Small intestine (tissue), 7 donors: ENCODE measurements around the gene NDFIP2. TPM values are rescaled to one million over a fixed set of nuclear protein-coding genes. Genes with fewer than 3 reads are reported as not detected.

ENCODE experiments used
- DNase-seq, 2 donors: peaks; one replicate each; pipeline versions ENCODE4 v3.0.0 to v3.0.0-alpha.2; 2013
- FAIRE-seq: peaks from 2 replicates; lab custom pipeline; 2012; peaks lifted over from hg19 to GRCh38; lab: Jason Lieb, UNC
- H3K27ac ChIP-seq, 3 donors: one replicate each; pipeline ENCODE4 v1.5.1; 2013; ENCODE audit warnings: low read length in 2 of 3, mild to moderate bottlenecking in 2 of 3, control low read depth in 1 of 3, inconsistent platforms in 1 of 3, low read depth in 1 of 3, moderate library complexity in 1 of 3
- H3K27me3 ChIP-seq, 3 donors: one replicate each; pipeline ENCODE4 v1.6.1; 2013; ENCODE audit warnings: low read length in 3 of 3, inconsistent platforms in 1 of 3; ENCODE audit not compliant: control insufficient read depth in 3 of 3, insufficient read depth in 3 of 3
- H3K36me3 ChIP-seq, 3 donors: one replicate each; pipeline ENCODE4 v1.6.1; 2013; ENCODE audit warnings: low read length in 3 of 3, inconsistent platforms in 1 of 3, low read depth in 1 of 3, mild to moderate bottlenecking in 1 of 3, moderate library complexity in 1 of 3; ENCODE audit not compliant: control insufficient read depth in 3 of 3, insufficient read depth in 2 of 3
- H3K4me1 ChIP-seq, 3 donors: one replicate each; pipeline ENCODE4 v1.6.1; 2013; ENCODE audit warnings: low read length in 2 of 3, inconsistent platforms in 1 of 3, low read depth in 1 of 3, mild to moderate bottlenecking in 1 of 3, moderate library complexity in 1 of 3; ENCODE audit not compliant: control insufficient read depth in 3 of 3, insufficient read depth in 2 of 3
- H3K4me3 ChIP-seq, 3 donors: one replicate each; pipeline ENCODE4 v1.5.1; 2013; ENCODE audit warnings: low read length in 3 of 3, control low read depth in 1 of 3, inconsistent platforms in 1 of 3, low read depth in 1 of 3, mild to moderate bottlenecking in 1 of 3, moderate library complexity in 1 of 3
- H3K9me3 ChIP-seq, 2 donors: one replicate each; pipeline ENCODE4 v1.6.1; 2013; ENCODE audit warnings: low read depth in 1 of 2, low read length in 1 of 2; ENCODE audit not compliant: control insufficient read depth in 2 of 2, insufficient read depth in 1 of 2
- WGBS, 3 donors: extraction: QIAGEN DNeasy Blood & Tissue Kit; methylation state at CpG; one replicate each; pipeline ENCODE4 v1.1.7; 2013; 5-methylcytosine and 5-hydroxymethylcytosine counted together
- polyA plus RNA-seq, 4 donors: library from polyadenylated mRNA; stranded (reverse) in 3 of 4; unstranded in 1 of 4; fragments of 200-250 nt in 3 of 4; fragments of 120-200 nt in 1 of 4; gene quantifications; one replicate each; pipeline versions ENCODE4 v1.2.1 to v1.2.3, GENCODE V29; 2013
- donor health status: healthy with polysubstance abuse.
- donor health status: control.
- donor health status: control.
- donor health status: Bipolar disorder and iron deficiency.
- donor health status: healthy.

NDFIP2 gene
- polyA plus RNA-seq, 4 donors, result 34.6 to 96.9 (median 48.1) TPM

DNA sequence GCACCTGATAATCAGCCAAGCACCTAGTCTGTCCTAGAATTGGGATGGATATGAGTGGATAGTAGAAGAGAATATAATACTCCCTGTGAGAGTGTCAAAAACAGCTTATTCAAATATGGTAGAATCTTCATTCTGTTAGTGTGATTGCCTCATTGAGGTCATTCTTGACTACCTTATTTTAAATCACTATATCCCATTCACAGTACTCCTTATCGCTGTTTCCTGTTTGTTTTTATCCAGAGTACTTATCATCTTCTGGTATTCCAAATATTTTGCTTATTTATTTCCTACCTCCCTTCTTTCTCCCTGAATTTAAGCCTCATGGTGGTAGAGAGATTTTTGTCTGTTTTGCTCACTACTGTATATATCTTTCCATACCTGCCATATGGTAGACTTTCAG lies 9.9 kb downstream of the NDFIP2 start:
- Histone ChIP-seq H3K27me3 (no peaks in the 10 kb centered on the region), H3K27ac (no peak overlapping the region), H3K9me3 (no peaks in the 10 kb centered on the region), H3K4me3 (no peak overlapping the region), H3K4me1 (peaks cover 0 to 12% (median 8%) of the 10 kb centered on the region in 3 donors), H3K36me3 (no peaks in the 10 kb centered on the region)
- 82 to 97% (median 83%) methylated on average over 1 of the region's 1 CpG for WGBS, 3 donors
- DNase-seq (no peak), FAIRE-seq (no peak)

DNA sequence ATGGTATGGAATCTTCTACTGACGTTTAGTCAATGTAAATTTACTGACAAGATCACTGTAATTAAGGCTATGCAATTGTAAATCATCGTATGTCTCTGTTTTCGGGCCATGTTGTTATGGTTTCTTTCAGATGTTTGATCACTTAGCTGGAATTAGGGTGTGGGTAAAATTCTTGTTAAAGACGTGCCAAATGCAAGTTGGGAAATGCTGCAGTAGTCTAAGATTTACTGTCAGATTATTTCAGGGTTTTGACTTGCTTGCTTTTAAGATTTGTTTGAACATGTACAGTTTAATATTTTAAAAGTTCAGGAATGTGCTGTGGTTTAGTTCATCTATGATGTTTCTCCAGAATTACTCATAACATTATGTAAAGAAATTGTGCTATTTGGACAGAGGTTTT lies 10.8 kb downstream of the NDFIP2 start:
- DNase-seq, result no peak
- no peak for FAIRE-seq

DNA sequence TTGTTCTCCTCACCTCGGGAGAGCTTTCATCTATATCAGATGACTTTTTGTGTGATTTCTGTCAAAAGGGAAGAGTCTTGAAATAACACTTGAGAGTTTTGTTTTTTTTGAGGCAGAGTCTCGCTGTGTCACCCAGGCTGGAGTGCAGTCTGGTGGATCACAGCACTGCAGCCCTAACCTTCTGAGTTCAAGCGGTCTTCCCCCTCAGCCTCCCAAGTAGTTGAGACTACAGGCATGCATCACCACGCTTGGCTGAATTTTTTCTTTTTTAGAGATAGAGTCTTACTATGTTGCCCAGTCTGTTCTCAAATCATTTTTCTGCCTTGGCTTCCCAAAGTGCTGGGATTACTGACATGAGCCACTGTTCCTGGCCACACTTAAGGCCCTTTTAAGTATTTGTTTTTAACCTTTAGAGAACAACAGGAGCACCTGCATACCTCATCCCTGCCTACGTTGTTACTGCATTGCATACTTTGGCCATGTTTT lies 11.4 kb downstream of the NDFIP2 start:
- Histone ChIP-seq H3K4me1 (peaks cover 0 to 8% (median 2%) of the 10 kb centered on the region in 3 donors), H3K4me3 (no peak overlapping the region), H3K27ac (peak overlapping the region in 1 of 3 donors; percentile 20), H3K9me3 (no peaks in the 10 kb centered on the region), H3K27me3 (no peaks in the 10 kb centered on the region), H3K36me3 (no peaks in the 10 kb centered on the region)
- FAIRE-seq, result no peak
- 59 to 72% (median 63%) methylated on average over 5 of the region's 5 CpGs for WGBS, 3 donors
- no peak for DNase-seq

More for the DNA sequence above, 10.8 kb downstream of the NDFIP2 start:
- Histone ChIP-seq H3K36me3 (no peaks in the 10 kb centered on the region), H3K9me3 (no peaks in the 10 kb centered on the region), H3K27me3 (no peaks in the 10 kb centered on the region), H3K4me3 (no peak overlapping the region), H3K27ac (no peak overlapping the region), H3K4me1 (peaks cover 0 to 8% (median 3%) of the 10 kb centered on the region in 3 donors)
- WGBS, 3 donors, result 33 to 48% (median 35%) methylated on average over 4 of the region's 4 CpGs

DNA sequence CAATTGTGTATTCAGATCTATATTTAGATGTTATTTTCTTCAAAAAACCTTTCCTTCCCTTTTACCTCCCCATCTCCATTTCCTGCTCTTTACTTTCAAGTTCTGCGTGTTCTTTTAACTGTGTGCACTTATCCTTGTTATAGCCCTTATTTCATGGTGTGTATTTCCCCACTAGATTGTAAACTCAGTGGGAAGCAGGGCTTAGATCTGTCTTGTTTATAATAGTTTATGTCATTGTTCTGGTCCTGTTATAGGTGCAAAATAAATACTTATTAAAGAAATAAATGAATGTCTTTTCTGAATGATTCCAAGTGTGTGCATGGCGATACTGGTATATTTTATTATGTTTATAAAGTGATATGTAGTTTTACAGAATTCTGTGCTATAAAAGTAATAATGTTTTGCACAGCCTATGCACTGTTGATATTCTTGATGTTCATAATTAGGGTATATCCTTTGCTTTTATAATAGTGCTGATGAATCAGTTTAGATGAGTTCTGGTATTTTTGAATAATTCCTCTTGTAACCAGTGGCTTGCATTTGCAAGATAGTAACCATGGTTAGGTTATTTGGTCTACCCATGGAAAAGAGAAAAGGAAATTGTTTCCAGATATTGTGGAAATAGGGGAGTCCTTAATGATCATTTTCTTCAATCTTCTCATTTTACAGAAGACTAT lies 12.1 kb downstream of the NDFIP2 start:
- no peak overlapping the region for H3K4me3 ChIP-seq
- H3K36me3 ChIP-seq, result no peaks in the 10 kb centered on the region
- no peaks in the 10 kb centered on the region for H3K27me3 ChIP-seq
- no peak overlapping the region for H3K27ac ChIP-seq
- FAIRE-seq, result no peak
- H3K9me3 ChIP-seq, result no peaks in the 10 kb centered on the region
- no peak for DNase-seq
- H3K4me1 ChIP-seq, result peaks cover 0 to 8% (median 2%) of the 10 kb centered on the region in 3 donors
- WGBS, 3 donors, result 89 to 98% (median 93%) methylated on average over 2 of the region's 2 CpGs

DNA sequence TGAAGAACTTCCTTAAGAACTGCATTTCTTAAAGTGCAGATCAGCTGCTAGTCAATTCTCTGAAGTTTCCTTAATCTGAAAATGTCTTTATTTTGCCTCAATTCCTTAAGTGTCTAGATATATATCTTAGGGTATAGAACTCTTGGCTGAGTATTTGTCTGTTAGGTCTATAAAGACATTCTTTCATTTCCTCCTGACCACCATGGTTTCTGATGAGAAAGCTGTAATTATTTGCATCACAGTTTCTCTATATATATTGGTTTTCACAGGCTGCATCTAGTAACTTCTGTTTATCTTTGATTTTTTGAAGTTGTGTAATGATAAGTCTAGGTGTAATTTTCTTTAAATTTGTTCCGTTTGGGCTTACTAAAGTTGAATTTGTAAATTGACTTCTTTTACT lies 15.2 kb downstream of the NDFIP2 start:
- no peak for DNase-seq
- Histone ChIP-seq H3K9me3 (no peaks in the 10 kb centered on the region), H3K4me1 (peaks cover 0 to 5% (median 0%) of the 10 kb centered on the region in 3 donors), H3K27me3 (no peaks in the 10 kb centered on the region), H3K36me3 (no peaks in the 10 kb centered on the region), H3K4me3 (no peak overlapping the region), H3K27ac (no peak overlapping the region)
- no peak for FAIRE-seq
- WGBS, 3 donors, result 77 to 89% (median 81%) methylated on average over 1 of the region's 1 CpG

DNA sequence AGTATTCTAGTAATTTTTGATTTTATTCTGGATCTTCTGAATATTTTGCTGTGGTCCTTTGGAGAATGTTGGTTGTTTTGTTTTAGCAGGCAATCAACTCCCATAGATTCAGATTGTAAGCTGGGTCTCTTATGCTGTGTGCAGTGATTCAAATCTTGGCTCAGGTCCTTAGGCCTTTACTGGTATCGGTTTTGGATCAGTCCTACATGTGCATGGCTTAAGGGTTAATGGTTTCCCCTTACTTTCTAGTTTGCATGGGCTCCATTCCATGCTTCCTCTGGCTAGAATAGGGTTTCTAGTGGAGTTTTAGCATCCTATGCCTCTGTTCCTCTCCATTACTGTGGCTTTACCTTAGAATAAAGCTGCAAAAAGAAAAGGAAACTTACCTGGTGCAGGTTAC lies 16.1 kb downstream of the NDFIP2 start:
- Histone ChIP-seq H3K4me1 (peaks cover 0 to 3% (median 0%) of the 10 kb centered on the region in 3 donors), H3K9me3 (no peaks in the 10 kb centered on the region), H3K4me3 (no peak overlapping the region), H3K36me3 (no peaks in the 10 kb centered on the region), H3K27ac (no peak overlapping the region), H3K27me3 (no peaks in the 10 kb centered on the region)
- 60 to 91% (median 76%) methylated on average over 1 of the region's 1 CpG for WGBS, 3 donors
- no peak for DNase-seq
- FAIRE-seq, result no peak

DNA sequence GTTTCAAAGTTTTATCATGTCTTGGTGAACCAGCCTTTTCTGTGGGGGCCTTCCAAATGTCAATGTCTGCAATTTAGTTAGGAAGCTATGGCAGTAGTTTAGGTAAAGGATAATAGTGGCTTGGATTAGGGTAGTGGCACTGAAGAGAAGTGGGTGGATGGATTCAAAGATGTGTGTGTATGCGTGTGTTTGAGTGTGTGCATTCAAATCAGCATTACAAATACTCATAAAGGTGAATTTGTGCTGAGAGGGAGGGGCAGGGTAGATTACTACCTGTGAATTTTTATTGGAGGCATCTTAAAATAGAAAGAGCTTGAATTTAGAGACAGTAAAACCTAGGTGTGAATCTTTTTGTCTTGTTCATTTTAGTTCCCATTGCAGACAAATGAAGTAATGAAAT lies 16.9 kb downstream of the NDFIP2 start:
- Histone ChIP-seq H3K27ac (no peak overlapping the region), H3K4me1 (no peaks in the 10 kb centered on the region), H3K4me3 (no peak overlapping the region), H3K27me3 (no peaks in the 10 kb centered on the region), H3K9me3 (no peaks in the 10 kb centered on the region), H3K36me3 (no peaks in the 10 kb centered on the region)
- WGBS, 3 donors, result 78 to 100% (median 96%) methylated on average over 1 of the region's 1 CpG
- FAIRE-seq (no peak), DNase-seq (no peak)

DNA sequence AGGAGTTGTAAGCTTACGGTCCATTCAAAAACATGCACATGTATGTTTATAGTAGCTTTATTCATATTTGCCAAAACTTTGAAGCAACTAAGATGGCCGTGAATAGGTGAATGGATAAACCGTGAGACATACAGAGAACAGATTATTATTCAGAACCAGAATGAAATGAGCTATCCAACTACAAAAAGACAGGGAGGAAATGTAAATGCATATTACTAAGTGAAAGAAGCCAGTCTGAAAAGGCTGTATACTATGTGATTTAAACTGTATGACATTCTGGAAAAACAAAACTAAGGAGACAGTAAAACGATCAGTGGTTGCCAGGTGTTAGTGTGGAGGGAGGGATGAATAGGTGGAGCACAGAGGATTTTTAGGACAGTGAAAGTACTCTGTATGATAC lies 19.9 kb downstream of the NDFIP2 start:
- Histone ChIP-seq H3K27me3 (no peaks in the 10 kb centered on the region), H3K4me3 (no peak overlapping the region), H3K36me3 (no peaks in the 10 kb centered on the region), H3K4me1 (peaks cover 0 to 4% (median 0%) of the 10 kb centered on the region in 3 donors), H3K9me3 (no peaks in the 10 kb centered on the region), H3K27ac (no peak overlapping the region)
- FAIRE-seq, result no peak
- 89 to 96% (median 94%) methylated on average over 4 of the region's 4 CpGs for WGBS, 3 donors
- no peak for DNase-seq
